Measurements from ENCODE around the gene ZDHHC11B. TPM values are rescaled to one million over a fixed set of nuclear protein-coding genes. Genes with fewer than 3 reads are reported as not detected.
"Not testable (repeated sequence)": the region's sequence is repeated elsewhere in the genome, so short reads cannot be mapped to it uniquely, and the experiment has no call there.

Gene ZDHHC11B
- total RNA-seq, 1 donor from 2014 or later: 2.7 TPM

DNA sequence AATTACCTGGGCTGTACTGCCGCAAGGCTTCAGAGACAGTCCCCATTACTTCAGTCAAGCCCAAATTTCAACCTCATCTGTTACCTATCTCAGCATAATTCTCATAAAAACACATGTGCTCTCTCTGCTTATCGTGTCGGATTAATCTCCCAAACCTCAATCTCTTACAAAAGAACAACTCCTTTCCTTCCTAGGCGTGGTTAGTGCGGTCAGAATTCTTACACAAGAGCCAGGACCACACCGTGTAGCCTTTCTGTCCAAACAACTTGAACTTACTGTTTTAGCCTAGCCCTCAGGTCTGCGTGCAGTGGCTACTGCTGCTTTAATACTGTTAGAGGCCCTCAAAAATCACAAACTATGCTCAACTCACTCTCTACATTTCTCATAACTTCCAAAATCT, 78.4 kb downstream of the ZDHHC11B start:
- H3K9me3 ChIP-seq; intact Hi-C loops (cut with DNase I); H3K4me1 ChIP-seq; H3K4me3 ChIP-seq; H3K36me3 ChIP-seq; H3K27me3 ChIP-seq; H3K27ac ChIP-seq; DNase-seq (ENCODE audit: extremely low spot score in 2 of 2): not testable (repeated sequence)

DNA sequence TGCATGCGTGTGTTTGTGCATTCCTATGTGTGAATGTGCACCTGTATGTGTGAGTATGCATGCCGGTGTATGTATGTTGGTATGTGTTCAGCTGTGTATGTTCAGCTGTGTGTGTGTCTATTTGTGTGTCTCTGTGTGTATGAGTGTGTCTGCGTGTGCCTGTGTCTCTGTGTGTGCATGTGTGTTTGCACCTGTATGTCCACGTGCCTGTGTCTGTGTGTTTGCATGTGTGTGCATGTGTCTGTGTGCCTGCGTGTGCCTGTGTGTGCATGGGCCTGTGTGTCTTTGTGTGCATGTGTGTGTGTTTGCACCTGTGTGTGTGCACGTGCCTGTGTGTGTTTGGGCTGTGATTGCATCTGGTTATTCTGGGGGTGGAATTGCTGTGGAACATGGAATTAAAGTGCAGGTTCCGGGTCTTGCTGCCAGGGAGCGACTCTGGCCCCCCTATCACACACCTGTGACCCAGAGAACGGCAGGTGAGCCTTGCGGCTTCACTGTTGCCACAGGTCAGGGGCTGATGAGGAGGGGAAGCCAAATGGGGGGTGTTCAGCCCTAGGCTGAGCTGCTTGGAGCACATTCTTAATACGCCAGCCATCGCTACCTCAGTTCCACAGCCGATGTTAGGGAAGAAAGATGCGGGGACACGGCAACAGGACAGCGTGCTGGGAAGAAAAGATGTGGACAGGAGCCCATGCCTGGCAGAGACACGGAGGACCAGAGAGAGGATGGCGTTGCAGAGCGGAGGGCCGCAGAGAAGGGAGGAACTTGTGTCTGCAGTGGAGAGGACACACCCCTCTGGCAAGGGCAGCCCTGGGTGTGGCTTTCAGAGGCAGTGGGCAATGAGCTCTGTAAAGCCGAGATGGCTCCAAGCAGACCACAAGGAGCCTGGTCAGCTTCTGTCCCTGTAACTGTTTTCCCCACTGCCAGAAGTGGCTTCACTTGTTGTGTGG, 87.5 kb downstream of the ZDHHC11B start:
- H3K27ac ChIP-seq; H3K36me3 ChIP-seq; H3K27me3 ChIP-seq; H3K4me1 ChIP-seq; intact Hi-C loops (cut with DNase I); H3K9me3 ChIP-seq; H3K4me3 ChIP-seq: not testable (repeated sequence)
- peak in 1 of 2 donors; percentile 95 for DNase-seq (ENCODE audit: extremely low spot score in 2 of 2)

DNA sequence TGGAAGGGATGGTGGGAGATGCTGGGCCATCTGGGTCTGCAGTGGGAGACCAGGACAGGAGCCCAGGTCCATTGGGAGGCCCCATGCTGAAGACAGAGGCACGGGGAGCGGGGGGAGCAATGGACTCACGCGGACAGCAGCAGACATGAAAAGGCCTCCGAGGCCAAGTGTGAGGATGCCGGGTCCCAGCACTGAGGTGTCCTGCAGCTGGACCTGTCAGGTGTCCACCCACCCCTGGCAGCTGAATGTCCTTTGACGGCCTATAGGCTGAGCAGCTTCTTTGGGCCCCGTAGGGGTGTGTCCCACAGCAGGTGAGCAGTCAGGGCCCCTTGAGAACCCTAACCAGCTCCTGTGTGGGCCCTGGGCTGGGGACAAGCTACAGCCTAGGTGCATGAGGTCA, 88.3 kb downstream of the ZDHHC11B start:
- H3K27ac ChIP-seq; H3K4me3 ChIP-seq; H3K36me3 ChIP-seq; H3K27me3 ChIP-seq; intact Hi-C loops (cut with DNase I); DNase-seq (ENCODE audit: extremely low spot score in 2 of 2); H3K9me3 ChIP-seq: not testable (repeated sequence)
- H3K4me1 ChIP-seq: peaks cover 10% of the 10 kb centered on the region

DNA sequence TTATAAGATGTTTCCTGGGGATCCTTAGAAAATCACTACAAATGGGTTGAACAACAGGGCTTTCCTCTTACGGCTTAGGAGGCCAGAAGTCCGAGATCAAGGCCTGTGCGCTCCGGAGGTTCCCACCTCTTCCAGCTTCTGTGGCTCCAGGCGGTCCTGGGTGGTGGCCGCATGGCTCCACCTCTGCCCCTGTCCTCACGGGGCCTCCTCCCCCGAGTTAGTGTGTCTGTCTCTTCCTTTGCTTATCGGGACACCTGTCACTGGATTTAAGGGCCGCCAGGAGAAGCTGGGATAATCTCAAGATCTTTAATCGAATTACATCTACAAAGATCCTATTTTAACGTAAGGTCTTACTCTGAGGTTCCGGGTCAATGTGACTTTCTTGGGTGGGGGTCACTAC, 89.1 kb downstream of the ZDHHC11B start:
- H3K4me1 ChIP-seq: peaks cover 10% of the 10 kb centered on the region
- H3K4me3 ChIP-seq; DNase-seq (ENCODE audit: extremely low spot score in 2 of 2); H3K27ac ChIP-seq; H3K27me3 ChIP-seq; intact Hi-C loops (cut with DNase I); H3K9me3 ChIP-seq; H3K36me3 ChIP-seq: not testable (repeated sequence)

DNA sequence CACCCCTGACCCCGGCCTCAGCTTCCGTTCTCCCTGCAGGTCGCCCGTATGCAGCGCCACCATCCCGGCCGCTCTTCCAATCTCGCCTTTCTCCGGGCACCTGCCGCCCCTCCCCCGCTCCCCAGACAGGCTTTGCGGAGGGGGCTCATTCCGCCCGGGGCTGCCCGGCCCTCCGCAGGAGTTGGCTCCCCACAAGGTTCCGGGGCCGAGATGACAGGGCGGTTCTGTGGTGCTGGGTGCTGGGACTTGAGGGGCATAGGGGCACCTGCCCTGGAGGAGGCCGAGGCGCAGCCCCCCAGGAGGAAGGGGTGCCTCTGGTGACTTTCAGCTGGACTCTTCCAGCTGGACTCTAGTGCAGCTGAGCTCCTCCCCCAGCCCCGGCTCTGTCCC, 90.5 kb downstream of the ZDHHC11B start:
- H3K36me3 ChIP-seq; intact Hi-C loops (cut with DNase I); H3K27me3 ChIP-seq; H3K27ac ChIP-seq; H3K9me3 ChIP-seq: not testable (repeated sequence)
- peak in 1 of 2 donors; percentile 80 for DNase-seq (ENCODE audit: extremely low spot score in 2 of 2)
- peak overlapping the region; percentile 51 to 86 for H3K4me3 ChIP-seq
- peaks cover 10% of the 10 kb centered on the region for H3K4me1 ChIP-seq

DNA sequence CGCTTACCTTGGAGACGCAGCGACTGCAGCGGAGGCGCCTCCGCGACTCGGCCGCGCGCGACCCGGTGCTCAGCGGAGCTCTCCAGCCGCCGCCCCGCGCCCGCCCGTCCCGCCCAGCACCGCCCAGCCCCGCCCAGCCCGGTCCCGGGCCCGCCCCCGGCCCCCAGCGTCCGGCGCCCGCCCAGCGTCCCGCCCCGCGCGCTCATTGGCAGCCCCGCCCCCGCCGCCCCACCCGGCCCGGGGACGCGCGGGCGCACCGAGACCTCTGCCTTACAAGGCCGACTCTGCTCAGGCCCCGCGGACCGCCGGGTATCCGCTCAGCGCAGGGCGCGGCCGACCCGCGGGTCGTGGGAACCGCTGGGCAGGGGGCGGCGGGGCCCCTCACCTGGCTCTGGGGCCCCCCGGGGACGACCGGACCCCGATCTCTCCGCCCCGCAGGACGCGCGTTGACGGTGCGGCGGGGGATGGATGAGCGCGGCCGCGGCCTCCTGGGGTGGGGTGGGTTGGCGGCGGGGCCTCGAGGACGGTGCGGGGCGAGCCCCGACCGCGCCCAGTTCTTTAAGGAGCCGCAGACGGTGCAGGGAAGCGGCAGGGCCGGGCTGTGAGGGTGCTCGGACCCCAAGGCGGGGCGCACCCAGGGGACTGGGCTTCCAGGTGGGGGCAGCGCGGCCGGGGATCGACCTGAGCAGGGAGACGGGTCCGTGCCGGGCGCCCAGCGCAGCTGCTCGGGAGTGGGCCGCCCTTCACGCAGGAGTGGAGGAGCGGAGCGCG, 91.1 kb downstream of the ZDHHC11B start, which contains the start of gene TPPP:
TPPP (minus strand) TSS at position 82 of the 771 bp plus-strand sequence. CDS start 15,292 bp downstream, outside the sequence.
- H3K27ac ChIP-seq; H3K9me3 ChIP-seq; intact Hi-C loops (cut with DNase I); H3K27me3 ChIP-seq; H3K36me3 ChIP-seq: not testable (repeated sequence)
- Histone ChIP-seq H3K4me1 (peaks cover 10% of the 10 kb centered on the region), H3K4me3 (peak within 1 kb of the TSS; percentile 51 to 86)
- peak; percentile 84 to 96 for DNase-seq (ENCODE audit: extremely low spot score in 2 of 2)
- peak in 1 of 2 donors; percentile 22 for TF ChIP-seq POLR2A (IDR thresholded peaks at IDR 0.05)

DNA sequence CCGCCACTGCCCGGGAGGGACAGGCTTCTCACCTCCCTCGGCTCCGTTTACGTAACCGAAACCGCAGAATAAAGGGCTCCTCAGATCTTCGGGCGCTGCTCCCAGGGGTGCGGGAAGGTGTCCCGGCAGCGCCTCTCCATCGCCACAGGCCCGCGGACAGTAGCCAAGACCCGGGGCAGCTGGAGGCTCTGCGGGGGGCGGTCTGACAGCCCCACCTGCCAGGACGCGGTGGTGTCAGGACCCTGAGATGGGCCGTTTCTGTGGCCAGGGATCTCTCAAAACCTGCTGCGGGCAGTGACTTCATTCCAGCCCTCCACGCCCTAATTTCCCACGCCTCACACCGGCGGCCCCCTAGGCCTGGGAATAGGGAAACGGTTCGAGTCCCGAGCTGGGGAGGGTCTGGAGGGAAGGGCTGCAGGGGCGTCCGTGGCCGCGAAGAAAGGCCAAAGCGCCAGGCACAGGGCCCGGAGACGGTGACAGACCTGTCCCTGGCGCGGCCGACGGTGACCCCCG, 91.9 kb downstream of the ZDHHC11B start:
- TF ChIP-seq POLR2AphosphoS5 (IDR thresholded peaks at IDR 0.05; ENCODE audit: insufficient read depth in 1 of 2, low read depth in 1 of 2): peak in 1 of 2 donors; percentile 28
- H3K9me3 ChIP-seq; H3K27me3 ChIP-seq; intact Hi-C loops (cut with DNase I); H3K27ac ChIP-seq; H3K36me3 ChIP-seq: not testable (repeated sequence)
- DNase-seq (ENCODE audit: extremely low spot score in 2 of 2): peak in 1 of 2 donors; percentile 54
- Histone ChIP-seq H3K4me1 (peaks cover 10% of the 10 kb centered on the region), H3K4me3 (peak overlapping the region; percentile 51 to 86)

DNA sequence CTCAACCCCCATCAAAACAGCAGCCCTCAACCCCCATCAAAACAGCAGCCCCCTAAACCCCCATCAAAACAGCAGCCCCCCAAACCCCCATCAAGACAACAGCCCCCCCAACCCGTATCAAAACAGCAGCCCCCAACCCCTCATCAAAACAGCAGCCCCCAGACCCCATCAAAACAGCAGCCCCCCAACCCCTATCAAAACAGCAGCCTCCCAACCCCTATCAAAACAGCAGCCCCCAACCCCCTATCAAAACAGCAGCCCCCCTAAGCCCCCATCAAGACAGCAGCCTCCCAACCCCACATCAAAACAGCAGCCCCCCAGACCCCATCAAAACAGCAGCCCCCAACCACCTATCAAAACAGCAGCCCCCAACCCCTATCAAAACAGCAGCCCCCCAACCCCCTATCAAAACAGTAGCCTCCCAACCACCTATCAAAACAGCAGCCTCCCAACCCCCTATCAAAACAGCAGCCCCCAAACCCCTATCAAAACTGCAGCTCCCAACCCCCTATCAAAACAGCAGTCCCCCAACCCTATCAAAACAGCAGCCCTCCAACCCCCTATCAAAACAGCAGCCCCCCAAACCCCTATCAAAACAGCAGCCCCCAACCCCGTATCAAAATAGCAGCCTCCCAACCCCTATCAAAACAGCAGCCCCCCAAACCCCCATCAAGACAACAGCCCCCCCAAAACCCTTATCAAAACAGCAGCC, 92.6 kb downstream of the ZDHHC11B start:
- H3K36me3 ChIP-seq: no peaks in the 10 kb centered on the region
- DNase-seq (ENCODE audit: extremely low spot score in 2 of 2): peak; percentile 71 to 96
- intact Hi-C loops (cut with DNase I): no loop called here
- no peaks in the 10 kb centered on the region for H3K27me3 ChIP-seq
- H3K4me1 ChIP-seq: peaks cover 10% of the 10 kb centered on the region
- H3K9me3 ChIP-seq: no peaks in the 10 kb centered on the region
- peak overlapping the region; percentile 51 to 86 for H3K4me3 ChIP-seq
- no peak overlapping the region for H3K27ac ChIP-seq
- no peak for TF ChIP-seq POLR2A (IDR thresholded peaks at IDR 0.05)
- TF ChIP-seq, protein P1, sequence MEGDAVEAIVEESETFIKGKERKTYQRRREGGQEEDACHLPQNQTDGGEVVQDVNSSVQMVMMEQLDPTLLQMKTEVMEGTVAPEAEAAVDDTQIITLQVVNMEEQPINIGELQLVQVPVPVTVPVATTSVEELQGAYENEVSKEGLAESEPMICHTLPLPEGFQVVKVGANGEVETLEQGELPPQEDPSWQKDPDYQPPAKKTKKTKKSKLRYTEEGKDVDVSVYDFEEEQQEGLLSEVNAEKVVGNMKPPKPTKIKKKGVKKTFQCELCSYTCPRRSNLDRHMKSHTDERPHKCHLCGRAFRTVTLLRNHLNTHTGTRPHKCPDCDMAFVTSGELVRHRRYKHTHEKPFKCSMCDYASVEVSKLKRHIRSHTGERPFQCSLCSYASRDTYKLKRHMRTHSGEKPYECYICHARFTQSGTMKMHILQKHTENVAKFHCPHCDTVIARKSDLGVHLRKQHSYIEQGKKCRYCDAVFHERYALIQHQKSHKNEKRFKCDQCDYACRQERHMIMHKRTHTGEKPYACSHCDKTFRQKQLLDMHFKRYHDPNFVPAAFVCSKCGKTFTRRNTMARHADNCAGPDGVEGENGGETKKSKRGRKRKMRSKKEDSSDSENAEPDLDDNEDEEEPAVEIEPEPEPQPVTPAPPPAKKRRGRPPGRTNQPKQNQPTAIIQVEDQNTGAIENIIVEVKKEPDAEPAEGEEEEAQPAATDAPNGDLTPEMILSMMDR (IDR thresholded peaks at IDR 0.05): no peak
- no peak for TF ChIP-seq POLR2AphosphoS5 (IDR thresholded peaks at IDR 0.05; ENCODE audit: insufficient read depth in 1 of 2, low read depth in 1 of 2)

DNA sequence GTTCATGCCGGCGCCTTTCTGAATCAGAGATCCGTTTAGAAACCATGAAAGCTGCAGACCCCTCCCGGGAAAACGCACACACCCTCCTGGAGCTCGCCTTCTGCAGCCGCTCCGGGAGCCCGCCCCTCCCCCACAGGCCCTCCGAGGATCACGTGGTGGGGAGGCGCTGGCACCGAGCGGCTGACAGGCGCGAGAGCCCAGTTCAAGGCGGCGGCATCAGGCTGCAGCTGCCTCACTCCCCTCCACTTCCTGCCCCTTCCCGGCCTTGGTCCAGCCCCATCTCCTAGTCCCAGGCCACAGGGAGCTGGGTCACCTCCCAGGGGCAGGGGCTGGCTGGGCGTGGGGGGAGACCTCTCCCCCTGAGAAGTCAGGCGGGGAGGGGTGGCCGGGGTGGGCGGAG, 93.5 kb downstream of the ZDHHC11B start:
- intact Hi-C loops (cut with DNase I); H3K9me3 ChIP-seq; H3K27me3 ChIP-seq; H3K27ac ChIP-seq; DNase-seq (ENCODE audit: extremely low spot score in 2 of 2); H3K36me3 ChIP-seq; H3K4me3 ChIP-seq: not testable (repeated sequence)
- peaks cover 10% of the 10 kb centered on the region for H3K4me1 ChIP-seq

DNA sequence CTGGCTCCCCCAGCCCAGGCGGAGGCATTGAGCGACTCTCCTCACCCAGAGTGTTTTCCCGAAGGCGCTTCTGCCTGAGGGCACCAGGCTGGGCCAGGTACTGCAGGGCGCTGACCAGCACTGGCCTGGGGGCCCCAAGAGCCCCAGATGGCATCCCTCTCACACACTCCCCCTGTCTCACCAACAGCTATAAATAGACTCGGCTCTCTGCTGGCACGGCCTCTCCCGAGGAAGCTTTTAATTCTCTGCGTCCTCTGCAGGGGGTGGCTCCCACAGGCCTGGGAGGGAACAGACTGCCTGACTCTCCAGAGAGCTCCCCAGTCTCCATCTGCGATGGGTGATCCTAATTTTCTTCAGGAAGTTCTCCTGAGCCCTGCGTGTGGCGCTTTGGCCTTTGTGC, 94.2 kb downstream of the ZDHHC11B start:
- H3K4me3 ChIP-seq; H3K27ac ChIP-seq; DNase-seq (ENCODE audit: extremely low spot score in 2 of 2); intact Hi-C loops (cut with DNase I); H3K36me3 ChIP-seq; H3K9me3 ChIP-seq; H3K27me3 ChIP-seq: not testable (repeated sequence)
- peaks cover 10% of the 10 kb centered on the region for H3K4me1 ChIP-seq

DNA sequence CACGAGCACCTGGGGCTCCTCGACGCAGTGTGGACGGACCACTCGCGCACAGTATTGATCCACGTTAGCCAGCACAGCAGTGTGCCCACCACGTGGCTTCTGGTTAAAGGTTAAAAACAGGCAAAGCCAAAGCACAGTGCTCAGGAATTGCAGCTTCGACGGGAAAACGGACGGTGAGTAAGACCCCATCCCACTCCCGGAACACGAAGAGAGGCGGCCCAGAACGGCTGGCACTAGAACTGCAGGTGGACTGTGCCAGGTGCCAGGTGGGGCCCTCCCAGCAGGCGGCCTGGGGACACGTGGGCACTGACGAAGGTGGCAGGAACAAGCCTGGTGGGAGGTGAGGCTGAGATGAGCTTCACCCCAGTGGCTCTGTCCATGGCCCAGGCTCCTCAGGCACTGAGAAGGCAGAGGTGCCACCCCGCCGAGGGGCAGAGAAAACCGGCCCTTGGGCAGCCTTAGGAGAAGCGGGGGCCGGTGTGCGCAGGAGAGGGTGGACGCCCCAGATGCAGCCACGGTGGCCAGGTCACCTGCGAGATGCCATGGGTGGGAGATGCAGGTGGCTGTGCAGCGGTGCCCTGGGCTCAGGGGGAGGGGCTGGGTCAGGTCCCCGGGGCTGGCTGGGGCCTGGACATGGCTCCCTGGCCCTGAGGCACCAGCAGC, 96.0 kb downstream of the ZDHHC11B start:
- peaks cover 10% of the 10 kb centered on the region for H3K4me1 ChIP-seq
- H3K27me3 ChIP-seq; H3K9me3 ChIP-seq; H3K36me3 ChIP-seq; H3K4me3 ChIP-seq; intact Hi-C loops (cut with DNase I); H3K27ac ChIP-seq: not testable (repeated sequence)
- peak in 1 of 2 donors; percentile 58 for DNase-seq (ENCODE audit: extremely low spot score in 2 of 2)
